Mesendoderm (in vitro differentiated cells): ENCODE data around the gene TBC1D19.
A peak's percentile ranks its signal among the peaks of the same experiment; 100 is the strongest.
"Not testable (repeated sequence)": the region's sequence is repeated elsewhere in the genome, so short reads cannot be mapped to it uniquely, and the experiment has no call there.

ENCODE experiments used
- DNase-seq: peaks from one replicate; pipeline ENCODE4 v3.0.0; 2013
- H2AK5ac ChIP-seq: 2 replicates; pipeline ENCODE4 v1.6.1; 2013; ENCODE audit warnings: low read length, inconsistent platforms
- H2BK120ac ChIP-seq: 2 replicates; pipeline ENCODE4 v1.6.1; 2013; ENCODE audit warnings: low read depth, mild to moderate bottlenecking, low read length, moderate library complexity, mixed read lengths
- H2BK15ac ChIP-seq: replicated peaks from 2 replicates; pipeline ENCODE4 v1.6.1; 2013; ENCODE audit warnings: low read depth, mild to moderate bottlenecking, moderate library complexity
- H2BK5ac ChIP-seq: 2 replicates; pipeline ENCODE4 v1.6.1; 2013; ENCODE audit warnings: low read length, inconsistent platforms
- H3K18ac ChIP-seq: 2 replicates; pipeline ENCODE4 v1.6.1; 2013; ENCODE audit warnings: mild to moderate bottlenecking, low read length, mixed read lengths
- H3K23ac ChIP-seq: one replicate; pipeline ENCODE4 v1.6.1; 2013; ENCODE audit warnings: low read length
- H3K27ac ChIP-seq: 2 replicates; pipeline ENCODE4 v1.5.1; 2013; ENCODE audit warnings: low read depth, mild to moderate bottlenecking, inconsistent platforms, low read length, moderate library complexity
- H3K27me3 ChIP-seq: 2 replicates; pipeline ENCODE4 v1.6.1; 2013; ENCODE audit warnings: low read length, control low read depth, mild to moderate bottlenecking, inconsistent platforms; ENCODE audit not compliant: insufficient read depth, poor library complexity
- H3K36me3 ChIP-seq: 2 replicates; pipeline ENCODE4 v1.6.1; 2013; ENCODE audit warnings: low read length, inconsistent platforms; ENCODE audit not compliant: control insufficient read depth, insufficient read depth
- H3K4ac ChIP-seq: one replicate; pipeline ENCODE4 v1.6.1; 2013; ENCODE audit warnings: low read depth, mild to moderate bottlenecking, low read length, moderate library complexity
- H3K4me1 ChIP-seq: 2 replicates; pipeline ENCODE4 v1.6.1; 2013; ENCODE audit warnings: low read depth, low read length, inconsistent platforms; ENCODE audit not compliant: control insufficient read depth
- H3K4me2 ChIP-seq: 2 replicates; pipeline ENCODE4 v1.6.1; 2013; ENCODE audit warnings: low read length
- H3K4me3 ChIP-seq: 2 replicates; pipeline ENCODE4 v1.5.1; 2013; ENCODE audit warnings: mild to moderate bottlenecking, low read length
- H3K56ac ChIP-seq: one replicate; pipeline ENCODE4 v1.6.1; 2013; ENCODE audit warnings: low read length
- H3K79me1 ChIP-seq: 2 replicates; pipeline ENCODE4 v1.6.1; 2013; ENCODE audit warnings: low read length, inconsistent platforms
- H3K79me2 ChIP-seq: 2 replicates; pipeline ENCODE4 v1.6.1; 2013; ENCODE audit warnings: mild to moderate bottlenecking, low read length; ENCODE audit not compliant: control insufficient read depth, insufficient read depth
- H3K9ac ChIP-seq: 2 replicates; pipeline ENCODE4 v1.6.1; 2013; ENCODE audit warnings: low read length, inconsistent platforms
- H4K5ac ChIP-seq: one replicate; pipeline ENCODE4 v1.6.1; 2013; ENCODE audit warnings: low read length
- H4K8ac ChIP-seq: one replicate; pipeline ENCODE4 v1.6.1; 2013; ENCODE audit warnings: low read depth, mild to moderate bottlenecking, control low read depth, low read length, moderate library complexity
- WGBS: extraction: QIAGEN DNeasy Blood & Tissue Kit; methylation state at CpG from one replicate; pipeline ENCODE4 v1.1.7; 2013; ENCODE audit warnings: low lambda C conversion rate, missing lambda C conversion rate; ENCODE audit not compliant: insufficient coverage; ENCODE audit errors: extremely low coverage; 5-methylcytosine and 5-hydroxymethylcytosine counted together

Gene TBC1D19

GRCh38 chr4:26589705-26590104 is 5.8 kb downstream of the TBC1D19 start:
- Histone ChIP-seq H3K9ac (no peak overlapping the region), H2BK5ac (no peak overlapping the region)
- no CpG with 5 or more reads among the region's 2 CpGs for WGBS

DNA sequence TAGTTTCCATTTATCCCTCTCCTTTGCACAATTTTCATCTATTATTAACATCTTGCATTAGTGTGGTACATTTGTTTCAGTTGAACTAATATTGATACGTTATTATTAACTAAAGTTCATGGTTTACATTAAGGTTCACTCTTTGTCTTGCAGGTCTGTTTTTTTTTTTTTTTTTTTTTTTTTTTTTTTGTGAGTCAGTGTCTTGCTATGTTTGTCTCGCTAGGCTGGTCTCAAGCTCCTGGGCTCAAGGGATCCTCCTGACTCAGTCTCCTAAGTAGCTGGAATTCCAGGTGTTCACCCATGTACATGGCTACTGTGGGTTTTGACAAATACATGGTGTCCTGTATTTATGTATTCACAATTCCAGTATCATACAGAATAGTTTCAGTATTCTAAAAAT is 6.8 kb downstream of the TBC1D19 start:
- Histone ChIP-seq H3K23ac (no peak overlapping the region), H3K79me1 (no peaks in the 10 kb centered on the region)
- WGBS, result no CpG with 5 or more reads among the region's 2 CpGs

More at GRCh38 chr4:26589705-26590104, 5.8 kb downstream of the TBC1D19 start:
- Histone ChIP-seq H3K27me3 (no peaks in the 10 kb centered on the region), H4K8ac (no peak overlapping the region), H4K5ac (no peak overlapping the region), H2AK5ac (no peak overlapping the region), H3K79me2 (no peaks in the 10 kb centered on the region), H3K4me1 (no peaks in the 10 kb centered on the region), H3K4me3 (no peak overlapping the region), H3K56ac (no peak overlapping the region), H2BK15ac (no peak overlapping the region), H3K4me2 (no peak overlapping the region), H3K18ac (no peak overlapping the region), H3K4ac (no peak overlapping the region), H3K36me3 (no peaks in the 10 kb centered on the region), H3K27ac (no peak overlapping the region), H2BK120ac (no peak overlapping the region), H3K23ac (no peak overlapping the region), H3K79me1 (no peaks in the 10 kb centered on the region)
- no peak for DNase-seq

GRCh38 chr4:26593557-26593956 is 9.7 kb downstream of the TBC1D19 start:
- WGBS, result no CpG with 5 or more reads among the region's 3 CpGs
- not testable (repeated sequence) for DNase-seq

More for the DNA sequence above, 6.8 kb downstream of the TBC1D19 start:
- no peak overlapping the region for H4K8ac ChIP-seq
- no peak overlapping the region for H4K5ac ChIP-seq
- no peak overlapping the region for H2BK120ac ChIP-seq
- peak; percentile 18 for DNase-seq
- no peaks in the 10 kb centered on the region for H3K36me3 ChIP-seq
- H3K56ac ChIP-seq, result no peak overlapping the region
- no peak overlapping the region for H2AK5ac ChIP-seq
- no peak overlapping the region for H3K27ac ChIP-seq
- no peak overlapping the region for H3K9ac ChIP-seq
- H2BK5ac ChIP-seq, result no peak overlapping the region
- no peak overlapping the region for H2BK15ac ChIP-seq
- H3K4me3 ChIP-seq, result no peak overlapping the region
- no peaks in the 10 kb centered on the region for H3K27me3 ChIP-seq
- H3K4me1 ChIP-seq, result no peaks in the 10 kb centered on the region
- no peak overlapping the region for H3K4ac ChIP-seq
- H3K4me2 ChIP-seq, result no peak overlapping the region
- H3K79me2 ChIP-seq, result no peaks in the 10 kb centered on the region
- H3K18ac ChIP-seq, result no peak overlapping the region

DNA sequence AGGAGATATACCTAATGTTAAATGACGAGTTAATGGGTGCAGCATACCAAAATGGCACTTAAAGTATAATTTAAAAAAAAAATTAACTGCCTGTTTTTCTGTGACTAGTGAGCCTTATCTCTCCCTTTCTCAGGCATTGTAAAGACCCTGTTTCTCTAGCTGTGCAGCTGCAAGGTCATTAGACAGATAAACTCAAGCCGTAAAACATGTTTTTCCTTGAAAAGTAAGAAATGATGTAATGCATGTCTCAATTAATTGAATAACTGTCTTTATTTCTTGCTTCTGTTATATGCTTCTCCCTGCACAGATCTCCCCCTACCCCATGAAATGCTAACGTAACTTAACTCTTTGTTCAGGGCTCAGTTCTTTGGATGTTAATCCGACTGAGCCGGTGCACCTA is 10.5 kb downstream of the TBC1D19 start:
- no peak overlapping the region for H3K4me3 ChIP-seq
- no peak overlapping the region for H2AK5ac ChIP-seq
- no peak overlapping the region for H2BK5ac ChIP-seq
- H3K56ac ChIP-seq, result no peak overlapping the region
- H3K4me1 ChIP-seq, result no peaks in the 10 kb centered on the region
- H3K4me2 ChIP-seq, result no peak overlapping the region
- H3K9ac ChIP-seq, result no peak overlapping the region
- H3K36me3 ChIP-seq, result no peaks in the 10 kb centered on the region
- no peaks in the 10 kb centered on the region for H3K79me2 ChIP-seq
- no peak overlapping the region for H2BK120ac ChIP-seq
- H4K5ac ChIP-seq, result no peak overlapping the region
- DNase-seq, result no peak
- H3K18ac ChIP-seq, result no peak overlapping the region
- no peak overlapping the region for H4K8ac ChIP-seq
- no peaks in the 10 kb centered on the region for H3K27me3 ChIP-seq
- no peaks in the 10 kb centered on the region for H3K79me1 ChIP-seq
- no peak overlapping the region for H3K27ac ChIP-seq
- H3K23ac ChIP-seq, result no peak overlapping the region
- H2BK15ac ChIP-seq, result no peak overlapping the region
- WGBS, result no CpG with 5 or more reads among the region's 5 CpGs
- H3K4ac ChIP-seq, result no peak overlapping the region

More at GRCh38 chr4:26593557-26593956, 9.7 kb downstream of the TBC1D19 start:
- H3K9ac ChIP-seq, H3K23ac ChIP-seq, H4K8ac ChIP-seq, H4K5ac ChIP-seq, H3K79me1 ChIP-seq, H2BK120ac ChIP-seq, H2BK15ac ChIP-seq, H3K4me3 ChIP-seq, H3K4ac ChIP-seq, H3K27me3 ChIP-seq, H3K56ac ChIP-seq, H2BK5ac ChIP-seq, H3K27ac ChIP-seq, H2AK5ac ChIP-seq, H3K36me3 ChIP-seq, H3K18ac ChIP-seq, H3K4me1 ChIP-seq, H3K79me2 ChIP-seq, H3K4me2 ChIP-seq: not testable (repeated sequence)

GRCh38 chr4:26594778-26595177 is 10.9 kb downstream of the TBC1D19 start:
- Histone ChIP-seq H3K4ac (no peak overlapping the region), H3K4me3 (no peak overlapping the region), H3K27ac (no peak overlapping the region), H3K18ac (no peak overlapping the region), H3K23ac (no peak overlapping the region), H3K27me3 (no peaks in the 10 kb centered on the region), H3K4me2 (no peak overlapping the region), H2BK15ac (no peak overlapping the region), H3K79me1 (no peaks in the 10 kb centered on the region), H3K9ac (no peak overlapping the region), H4K8ac (no peak overlapping the region), H4K5ac (no peak overlapping the region), H2BK5ac (no peak overlapping the region), H3K79me2 (no peaks in the 10 kb centered on the region), H2AK5ac (no peak overlapping the region), H2BK120ac (no peak overlapping the region), H3K56ac (no peak overlapping the region), H3K4me1 (no peaks in the 10 kb centered on the region), H3K36me3 (no peaks in the 10 kb centered on the region)
- no peak for DNase-seq
- WGBS, result no CpG with 5 or more reads among the region's 6 CpGs

- WGBS, result no CpG with 5 or more reads among the region's 1 CpG
- H2AK5ac ChIP-seq, result no peak overlapping the region
- H3K4me3 ChIP-seq, result no peak overlapping the region
- H2BK5ac ChIP-seq, result no peak overlapping the region
- no peaks in the 10 kb centered on the region for H3K4me1 ChIP-seq
- H3K18ac ChIP-seq, result no peak overlapping the region
- no peak overlapping the region for H4K5ac ChIP-seq
- no peak overlapping the region for H2BK120ac ChIP-seq
- DNase-seq, result no peak
- H4K8ac ChIP-seq, result no peak overlapping the region
- no peak overlapping the region for H3K4ac ChIP-seq
- H3K27me3 ChIP-seq, result no peaks in the 10 kb centered on the region
- H3K36me3 ChIP-seq, result no peaks in the 10 kb centered on the region
- H3K79me2 ChIP-seq, result no peaks in the 10 kb centered on the region
- no peak overlapping the region for H3K23ac ChIP-seq
- H3K27ac ChIP-seq, result no peak overlapping the region
- no peaks in the 10 kb centered on the region for H3K79me1 ChIP-seq
- no peak overlapping the region for H2BK15ac ChIP-seq
- no peak overlapping the region for H3K9ac ChIP-seq
- H3K56ac ChIP-seq, result no peak overlapping the region
- no peak overlapping the region for H3K4me2 ChIP-seq
Measured at GRCh38 chr4:26596843-26597242, 13.0 kb downstream of the TBC1D19 start.
